Measurements from ENCODE around the gene PDP2. TPM values are rescaled to one million over a fixed set of nuclear protein-coding genes. Genes with fewer than 3 reads are reported as not detected.
A peak's percentile ranks its signal among the peaks of the same experiment; 100 is the strongest.

PDP2 gene
- total RNA-seq, 1 donor from 2014 or later, result 9.0 TPM

- H3K27me3 Mint-ChIP-seq (ENCODE audit: low read depth), result no peaks in the 10 kb centered on the region
- TF ChIP-seq CTCF (IDR thresholded peaks at IDR 0.05), result no peak
- DNase-seq (ENCODE audit: low spot score), result no peak
Measured at GRCh38 chr16:66878067-66878466, 2.2 kb upstream of the PDP2 start.

GRCh38 chr16:66881014-66881417, 701 bp downstream of the PDP2 start:
- no peaks in the 10 kb centered on the region for H3K27me3 Mint-ChIP-seq (ENCODE audit: low read depth)
- no peak overlapping the region for H3K27ac Mint-ChIP-seq (ENCODE audit: unreplicated experiment)
- peak overlapping the region; percentile 97 for H3K4me3 Mint-ChIP-seq (ENCODE audit: unreplicated experiment)
- DNase-seq (ENCODE audit: low spot score), result no peak
- H3K9me3 Mint-ChIP-seq (ENCODE audit: low read depth), result no peaks in the 10 kb centered on the region
- no peak for TF ChIP-seq CTCF (IDR thresholded peaks at IDR 0.05)
- H3K4me1 Mint-ChIP-seq (ENCODE audit: low read depth), result peaks cover 20% of the 10 kb centered on the region
- peaks cover 11% of the 10 kb centered on the region for H3K36me3 Mint-ChIP-seq (ENCODE audit: low read depth)

More at GRCh38 chr16:66878067-66878466, 2.2 kb upstream of the PDP2 start:
- Mint-ChIP-seq H3K27ac (ENCODE audit: unreplicated experiment) (peak overlapping the region; percentile 79), H3K4me3 (ENCODE audit: unreplicated experiment) (no peak overlapping the region), H3K4me1 (ENCODE audit: low read depth) (peaks cover 41% of the 10 kb centered on the region), H3K9me3 (ENCODE audit: low read depth) (no peaks in the 10 kb centered on the region), H3K36me3 (ENCODE audit: low read depth) (no peaks in the 10 kb centered on the region)

GRCh38 chr16:66881560-66881959, 1.2 kb downstream of the PDP2 start:
- TF ChIP-seq CTCF (IDR thresholded peaks at IDR 0.05), result no peak
- Mint-ChIP-seq H3K9me3 (ENCODE audit: low read depth) (no peaks in the 10 kb centered on the region), H3K4me1 (ENCODE audit: low read depth) (peaks cover 23% of the 10 kb centered on the region), H3K27ac (ENCODE audit: unreplicated experiment) (no peak overlapping the region), H3K36me3 (ENCODE audit: low read depth) (peaks cover 11% of the 10 kb centered on the region), H3K27me3 (ENCODE audit: low read depth) (no peaks in the 10 kb centered on the region), H3K4me3 (ENCODE audit: unreplicated experiment) (peak overlapping the region; percentile 19)
- DNase-seq (ENCODE audit: low spot score), result no peak

- TF ChIP-seq CTCF (IDR thresholded peaks at IDR 0.05), result no peak
- H3K27me3 Mint-ChIP-seq (ENCODE audit: low read depth), result no peaks in the 10 kb centered on the region
- DNase-seq (ENCODE audit: low spot score), result no peak
- no peaks in the 10 kb centered on the region for H3K9me3 Mint-ChIP-seq (ENCODE audit: low read depth)
- H3K4me1 Mint-ChIP-seq (ENCODE audit: low read depth), result peaks cover 26% of the 10 kb centered on the region
- no peak overlapping the region for H3K4me3 Mint-ChIP-seq (ENCODE audit: unreplicated experiment)
- H3K36me3 Mint-ChIP-seq (ENCODE audit: low read depth), result peaks cover 11% of the 10 kb centered on the region
- no peak overlapping the region for H3K27ac Mint-ChIP-seq (ENCODE audit: unreplicated experiment)
Measured at GRCh38 chr16:66881964-66882508, 1.7 kb downstream of the PDP2 start.

GRCh38 chr16:66882702-66883101, 2.4 kb downstream of the PDP2 start:
- no peak for TF ChIP-seq CTCF (IDR thresholded peaks at IDR 0.05)
- no peak overlapping the region for H3K4me3 Mint-ChIP-seq (ENCODE audit: unreplicated experiment)

More at GRCh38 chr16:66882702-66883101, 2.4 kb downstream of the PDP2 start:
- Mint-ChIP-seq H3K27me3 (ENCODE audit: low read depth) (no peaks in the 10 kb centered on the region), H3K4me1 (ENCODE audit: low read depth) (peaks cover 25% of the 10 kb centered on the region), H3K9me3 (ENCODE audit: low read depth) (no peaks in the 10 kb centered on the region), H3K36me3 (ENCODE audit: low read depth) (peaks cover 11% of the 10 kb centered on the region), H3K27ac (ENCODE audit: unreplicated experiment) (no peak overlapping the region)
- DNase-seq (ENCODE audit: low spot score), result no peak
